Right ventricle myocardium superior (tissue), 1 donor: Measurements from ENCODE around the gene EPN1. TPM values are rescaled to one million over a fixed set of nuclear protein-coding genes. Genes with fewer than 3 reads are reported as not detected.

Source experiments
- ATAC-seq: fragments of 200-7000 bp; cut with Tn5 transposase; one replicate; pipeline ENCODE4 v1.9.1; 2020; ENCODE audit warnings: mild to moderate bottlenecking; ENCODE audit not compliant: poor library complexity
- DNase-seq: peaks from one replicate; pipeline ENCODE4 v3.0.0-alpha.2; 2020
- intact Hi-C: fragments of 100-400 bp; cut with DNase I; formaldehyde crosslinking; loops from one replicate; pipeline ENCODE4 v1.11.2; 2022
- total RNA-seq: library from RNA; stranded (reverse); fragmentation: NEBNext Ultra II Directional; extraction: Animal tissue kit (Norgen Biotek cat#: 25700); gene quantifications from one replicate; pipeline ENCODE4 v1.2.1, GENCODE V29; 2021
- donor health status: DM: no; HTN: yes; CAD: no; lungs with severe emphysema.

Gene EPN1
- total RNA-seq, 1 donor from 2014 or later: 223 TPM

- intact Hi-C loops: no loop called here
- ATAC-seq: no peak
- DNase-seq: peak; percentile 39
These were observed 30.7 kb upstream of the EPN1 start for GRCh38 chr19:55644191-55644833.

- ATAC-seq: no peak
- peak; percentile 36 for DNase-seq
- intact Hi-C loops: no loop called here
These were observed 30.0 kb upstream of the EPN1 start for GRCh38 chr19:55644842-55645511.

GRCh38 chr19:55645512-55645881 is 29.5 kb upstream of the EPN1 start:
- DNase-seq: no peak
- intact Hi-C loops: no loop called here
- no peak for ATAC-seq

GRCh38 chr19:55646889-55647731 is 27.9 kb upstream of the EPN1 start:
- intact Hi-C loops: no loop called here
- no peak for ATAC-seq

GRCh38 chr19:55647732-55648584 is 27.1 kb upstream of the EPN1 start, which contains the start of gene CCDC106:
Gene CCDC106, plus strand, starts transcription at chr19:55648212. Its CDS starts 835 bp downstream, at chr19:55649047.
- peak; percentile 80 for DNase-seq
- intact Hi-C loops: no loop called here
- peak; percentile 66 for ATAC-seq

More at GRCh38 chr19:55646889-55647731, 27.9 kb upstream of the EPN1 start:
- DNase-seq: no peak

- DNase-seq: peak; percentile 27
- intact Hi-C loops: no loop called here
- ATAC-seq: no peak
These were observed 26.3 kb upstream of the EPN1 start for GRCh38 chr19:55648585-55649267.

- intact Hi-C loops: no loop called here
- DNase-seq: peak; percentile 41
- ATAC-seq: no peak
These were observed 25.5 kb upstream of the EPN1 start for GRCh38 chr19:55649268-55650125.

- DNase-seq (peak; percentile 29), ATAC-seq (no peak)
- intact Hi-C loops: no loop called here
These were observed 24.9 kb upstream of the EPN1 start for GRCh38 chr19:55650126-55650557.

- no peak for ATAC-seq
- peak; percentile 35 for DNase-seq
- intact Hi-C loops: no loop called here
These were observed 24.3 kb upstream of the EPN1 start for GRCh38 chr19:55650602-55651230.

- ATAC-seq: no peak
- intact Hi-C loops: no loop called here
These were observed 23.8 kb upstream of the EPN1 start for GRCh38 chr19:55651236-55651635.

GRCh38 chr19:55652311-55653128 is 22.5 kb upstream of the EPN1 start:
- intact Hi-C loops: no loop called here
- DNase-seq (peak; percentile 61), ATAC-seq (no peak)

More at GRCh38 chr19:55651236-55651635, 23.8 kb upstream of the EPN1 start:
- peak; percentile 31 for DNase-seq

- peak; percentile 98 for DNase-seq
- peak; percentile 78 for ATAC-seq
- intact Hi-C loops: no loop called here
These were observed 21.2 kb upstream of the EPN1 start for GRCh38 chr19:55653651-55654322.

- intact Hi-C loops: no loop called here
- DNase-seq (peak; percentile 99), ATAC-seq (peak; percentile 79)
These were observed 20.6 kb upstream of the EPN1 start for GRCh38 chr19:55654323-55654867.

- DNase-seq: peak; percentile 97
- intact Hi-C loops: no loop called here
- ATAC-seq: peak; percentile 65
These were observed 20.0 kb upstream of the EPN1 start, which contains the start of gene U2AF2 for GRCh38 chr19:55654868-55655647. Gene U2AF2, plus strand, starts transcription at chr19:55655035. Its CDS starts 70 bp downstream, at chr19:55655105.
